ENCODE results near the gene PMVK.

The PMVK gene

GRCh38 chr1:154901591-154901990 lies 34.9 kb downstream of the PMVK start:
- H3K4me3 ChIP-seq (replicated peaks; ENCODE audit: low read depth, low read length): no peak overlapping the region
- no peak for DNase-seq (ENCODE audit: extremely low read depth, low read depth)
- TF ChIP-seq CTCF (IDR thresholded peaks at IDR 0.05; ENCODE audit: low read depth, low read length, missing control alignments): no peak

- no peak overlapping the region for H3K4me3 ChIP-seq (replicated peaks; ENCODE audit: low read depth, low read length)
- TF ChIP-seq CTCF (IDR thresholded peaks at IDR 0.05; ENCODE audit: low read depth, low read length, missing control alignments): no peak
- no peak for DNase-seq (ENCODE audit: extremely low read depth, low read depth)
Observed at GRCh38 chr1:154899041-154899440, 37.5 kb downstream of the PMVK start.

GRCh38 chr1:154896771-154897286 lies 39.7 kb downstream of the PMVK start:
- TF ChIP-seq CTCF (IDR thresholded peaks at IDR 0.05; ENCODE audit: low read depth, low read length, missing control alignments): no peak
- no peak for DNase-seq (ENCODE audit: extremely low read depth, low read depth)
- no peak overlapping the region for H3K4me3 ChIP-seq (replicated peaks; ENCODE audit: low read depth, low read length)

- DNase-seq (ENCODE audit: extremely low read depth, low read depth): no peak
- no peak overlapping the region for H3K4me3 ChIP-seq (replicated peaks; ENCODE audit: low read depth, low read length)
- TF ChIP-seq CTCF (IDR thresholded peaks at IDR 0.05; ENCODE audit: low read depth, low read length, missing control alignments): no peak
Observed at GRCh38 chr1:154895798-154896197, 40.7 kb downstream of the PMVK start.

- no peak overlapping the region for H3K4me3 ChIP-seq (replicated peaks; ENCODE audit: low read depth, low read length)
- no peak for TF ChIP-seq CTCF (IDR thresholded peaks at IDR 0.05; ENCODE audit: low read depth, low read length, missing control alignments)
- DNase-seq (ENCODE audit: extremely low read depth, low read depth): no peak
Observed at GRCh38 chr1:154891452-154891851, 45.1 kb downstream of the PMVK start.

- no peak for DNase-seq (ENCODE audit: extremely low read depth, low read depth)
Observed at GRCh38 chr1:154888757-154889156, 47.8 kb downstream of the PMVK start.

More at GRCh38 chr1:154888757-154889156, 47.8 kb downstream of the PMVK start:
- H3K4me3 ChIP-seq (replicated peaks; ENCODE audit: low read depth, low read length): no peak overlapping the region
- no peak for TF ChIP-seq CTCF (IDR thresholded peaks at IDR 0.05; ENCODE audit: low read depth, low read length, missing control alignments)

All from HFF-Myc (cell line).